Measurements from ENCODE around the gene ST8SIA4.

ST8SIA4 gene

GRCh38 chr5:100821751-100822150 lies 81.3 kb downstream of the ST8SIA4 start:
- Histone ChIP-seq H3K4me2 (ENCODE audit: low read length) (no peak overlapping the region), H2AFZ (ENCODE audit: low read length) (no peak overlapping the region)

GRCh38 chr5:100818340-100818739 lies 84.7 kb downstream of the ST8SIA4 start:
- no peaks in the 10 kb centered on the region for H3K9me3 ChIP-seq (ENCODE audit: low read length)
- no peaks in the 10 kb centered on the region for H4K20me1 ChIP-seq (ENCODE audit: insufficient read depth, low read length)
- H3K79me2 ChIP-seq (ENCODE audit: insufficient read depth, low read length) = no peaks in the 10 kb centered on the region
- H3K4me1 ChIP-seq (ENCODE audit: insufficient read depth, low read length, severe bottlenecking) = no peaks in the 10 kb centered on the region
- no peak overlapping the region for H3K27ac ChIP-seq (ENCODE audit: low read depth, low read length, poor library complexity, severe bottlenecking)
- no peak overlapping the region for H3K9ac ChIP-seq (ENCODE audit: low read length)
- H3F3A ChIP-seq (ENCODE audit: insufficient read depth, low read length) = no peaks in the 10 kb centered on the region
- no peak overlapping the region for H2AFZ ChIP-seq (ENCODE audit: low read length)
- no peaks in the 10 kb centered on the region for H3K27me3 ChIP-seq (ENCODE audit: insufficient read depth, low read length)
- TF ChIP-seq CTCF (IDR thresholded peaks at IDR 0.05; ENCODE audit: low read length) (no peak), EZH2 (IDR thresholded peaks at IDR 0.05; ENCODE audit: borderline replicate concordance, low read length) (no peak)
- no peaks in the 10 kb centered on the region for H3K36me3 ChIP-seq (ENCODE audit: insufficient read depth, low read length)
- H3K4me2 ChIP-seq (ENCODE audit: low read length) = no peak overlapping the region
- no peaks in the 10 kb centered on the region for H3K9me2 ChIP-seq (ENCODE audit: low read depth, low read length)
- no peak overlapping the region for H3K4me3 ChIP-seq (ENCODE audit: low read depth, low read length, poor library complexity, severe bottlenecking)

More at GRCh38 chr5:100821751-100822150, 81.3 kb downstream of the ST8SIA4 start:
- no peak overlapping the region for H3K4me3 ChIP-seq (ENCODE audit: low read depth, low read length, poor library complexity, severe bottlenecking)
- no peaks in the 10 kb centered on the region for H3K9me2 ChIP-seq (ENCODE audit: low read depth, low read length)
- no peaks in the 10 kb centered on the region for H3K27me3 ChIP-seq (ENCODE audit: insufficient read depth, low read length)
- no peak overlapping the region for H3K27ac ChIP-seq (ENCODE audit: low read depth, low read length, poor library complexity, severe bottlenecking)
- no peaks in the 10 kb centered on the region for H4K20me1 ChIP-seq (ENCODE audit: insufficient read depth, low read length)
- TF ChIP-seq EZH2 (IDR thresholded peaks at IDR 0.05; ENCODE audit: borderline replicate concordance, low read length) (no peak), CTCF (IDR thresholded peaks at IDR 0.05; ENCODE audit: low read length) (no peak)
- no peak overlapping the region for H3K9ac ChIP-seq (ENCODE audit: low read length)
- H3F3A ChIP-seq (ENCODE audit: insufficient read depth, low read length) = no peaks in the 10 kb centered on the region
- H3K36me3 ChIP-seq (ENCODE audit: insufficient read depth, low read length) = no peaks in the 10 kb centered on the region
- H3K9me3 ChIP-seq (ENCODE audit: low read length) = no peaks in the 10 kb centered on the region
- H3K79me2 ChIP-seq (ENCODE audit: insufficient read depth, low read length) = no peaks in the 10 kb centered on the region
- no peaks in the 10 kb centered on the region for H3K4me1 ChIP-seq (ENCODE audit: insufficient read depth, low read length, severe bottlenecking)

GRCh38 chr5:100803397-100803796 lies 99.7 kb downstream of the ST8SIA4 start:
- Histone ChIP-seq H3K9me2 (ENCODE audit: low read depth, low read length) (no peaks in the 10 kb centered on the region), H3F3A (ENCODE audit: insufficient read depth, low read length) (no peaks in the 10 kb centered on the region), H3K4me2 (ENCODE audit: low read length) (no peak overlapping the region), H3K9ac (ENCODE audit: low read length) (no peak overlapping the region), H3K27me3 (ENCODE audit: insufficient read depth, low read length) (no peaks in the 10 kb centered on the region), H3K36me3 (ENCODE audit: insufficient read depth, low read length) (no peaks in the 10 kb centered on the region), H2AFZ (ENCODE audit: low read length) (no peak overlapping the region), H3K4me1 (ENCODE audit: insufficient read depth, low read length, severe bottlenecking) (no peaks in the 10 kb centered on the region), H3K27ac (ENCODE audit: low read depth, low read length, poor library complexity, severe bottlenecking) (no peak overlapping the region), H3K79me2 (ENCODE audit: insufficient read depth, low read length) (no peaks in the 10 kb centered on the region), H3K4me3 (ENCODE audit: low read depth, low read length, poor library complexity, severe bottlenecking) (no peak overlapping the region), H4K20me1 (ENCODE audit: insufficient read depth, low read length) (no peaks in the 10 kb centered on the region), H3K9me3 (ENCODE audit: low read length) (no peaks in the 10 kb centered on the region)
- TF ChIP-seq EZH2 (IDR thresholded peaks at IDR 0.05; ENCODE audit: borderline replicate concordance, low read length) = no peak
- TF ChIP-seq CTCF (IDR thresholded peaks at IDR 0.05; ENCODE audit: low read length) = no peak

All from OCI-LY1 (cell line).